IPS-18a (cell line): ENCODE measurements around the gene ROPN1L.
"Not testable (repeated sequence)": the region's sequence is repeated elsewhere in the genome, so short reads cannot be mapped to it uniquely, and the experiment has no call there.

Experiments
- H3K27ac ChIP-seq: one replicate; pipeline ENCODE4 v1.5.1; 2013; ENCODE audit warnings: low read length
- H3K27me3 ChIP-seq: one replicate; pipeline ENCODE4 v1.6.1; 2013; ENCODE audit warnings: mild to moderate bottlenecking, low read length; ENCODE audit not compliant: control insufficient read depth, insufficient read depth
- H3K36me3 ChIP-seq: one replicate; pipeline ENCODE4 v1.6.1; 2013; ENCODE audit warnings: low read depth, low read length; ENCODE audit not compliant: control insufficient read depth
- H3K4me1 ChIP-seq: one replicate; pipeline ENCODE4 v1.6.1; 2013; ENCODE audit warnings: low read depth, low read length; ENCODE audit not compliant: control insufficient read depth
- H3K4me3 ChIP-seq: one replicate; pipeline ENCODE4 v1.5.1; 2013; ENCODE audit warnings: low read length
- H3K9ac ChIP-seq: one replicate; pipeline ENCODE4 v1.6.1; 2013; ENCODE audit warnings: mild to moderate bottlenecking, low read length, moderate library complexity
- H3K9me3 ChIP-seq: one replicate; pipeline ENCODE4 v1.6.1; 2013; ENCODE audit warnings: low read depth, low read length; ENCODE audit not compliant: control insufficient read depth

The ROPN1L gene

GRCh38 chr5:10485142-10485795 is 43.6 kb downstream of the ROPN1L start:
- Histone ChIP-seq H3K4me3 (no peak overlapping the region), H3K4me1 (peaks cover 18% of the 10 kb centered on the region), H3K9me3 (no peaks in the 10 kb centered on the region), H3K9ac (no peak overlapping the region), H3K27ac (no peak overlapping the region), H3K27me3 (peaks cover 8% of the 10 kb centered on the region), H3K36me3 (no peaks in the 10 kb centered on the region)

DNA sequence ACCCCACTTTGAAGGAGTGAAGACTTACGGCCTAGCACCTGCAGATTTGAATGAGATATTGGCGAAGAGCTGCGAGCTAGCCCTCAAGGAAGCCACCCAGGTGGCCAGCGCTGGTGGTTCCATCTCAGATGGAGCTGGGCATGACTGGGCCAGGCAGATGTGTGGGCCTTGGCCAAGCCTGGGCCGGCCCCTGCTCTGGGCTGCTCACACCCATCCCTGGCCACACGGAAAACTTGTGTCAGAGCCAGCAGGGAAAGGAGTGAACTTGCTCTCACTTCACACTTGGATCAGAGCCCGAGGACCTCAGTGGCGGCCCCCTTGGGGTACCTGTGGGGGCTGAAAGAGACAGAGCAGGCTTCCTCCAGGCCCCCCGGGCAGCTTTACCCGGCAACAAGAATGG is 44.2 kb downstream of the ROPN1L start:
- H3K9ac ChIP-seq = no peak overlapping the region
- peaks cover 16% of the 10 kb centered on the region for H3K4me1 ChIP-seq
- no peak overlapping the region for H3K27ac ChIP-seq

DNA sequence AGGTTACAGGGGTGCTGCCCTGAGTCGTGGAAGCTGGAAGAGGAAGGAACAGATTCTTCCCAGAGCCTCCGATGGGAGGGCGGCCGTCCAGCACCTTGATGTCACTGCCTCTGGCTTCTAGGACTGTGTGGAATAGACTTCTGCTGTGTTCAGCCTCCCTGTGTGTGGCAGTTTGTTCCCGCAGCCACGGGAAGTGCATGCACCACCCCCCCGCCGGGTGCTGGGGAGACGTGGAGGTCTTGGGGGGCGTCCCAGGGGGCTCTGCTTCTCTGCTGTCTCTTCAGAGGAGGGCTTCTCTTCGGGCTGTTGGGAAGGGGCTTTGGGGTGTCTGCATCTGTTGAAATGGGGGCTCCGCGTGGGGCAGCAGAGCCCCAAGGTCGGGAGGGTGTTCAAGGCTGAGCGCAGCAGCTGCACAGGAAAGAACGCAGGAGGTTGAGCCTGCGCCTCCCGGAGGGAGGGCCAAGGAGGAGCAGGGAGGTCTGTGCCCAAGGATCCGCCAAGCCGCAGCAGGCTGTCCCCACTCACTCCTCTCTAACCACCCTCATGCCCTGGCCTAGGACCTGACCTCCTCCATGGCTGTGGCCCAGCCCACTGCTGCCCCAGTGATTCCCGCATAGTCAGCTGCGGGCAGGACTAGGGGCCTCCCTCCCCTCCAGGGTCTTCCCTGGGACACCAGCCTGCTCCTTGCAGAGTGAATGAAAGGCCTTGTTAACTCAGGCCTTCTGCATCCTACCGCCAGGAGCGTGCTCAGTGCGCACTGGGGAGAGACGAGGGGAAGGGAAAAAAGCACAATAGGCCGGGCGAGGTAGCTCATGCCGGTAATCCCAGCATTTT is 45.0 kb downstream of the ROPN1L start:
- Histone ChIP-seq H3K4me3 (no peak overlapping the region), H3K9ac (no peak overlapping the region), H3K27me3 (no peaks in the 10 kb centered on the region), H3K36me3 (no peaks in the 10 kb centered on the region), H3K4me1 (peaks cover 7% of the 10 kb centered on the region), H3K27ac (no peak overlapping the region), H3K9me3 (no peaks in the 10 kb centered on the region)

More for the DNA sequence above, 44.2 kb downstream of the ROPN1L start:
- Histone ChIP-seq H3K9me3 (no peaks in the 10 kb centered on the region), H3K36me3 (no peaks in the 10 kb centered on the region), H3K4me3 (no peak overlapping the region), H3K27me3 (peaks cover 3% of the 10 kb centered on the region)

DNA sequence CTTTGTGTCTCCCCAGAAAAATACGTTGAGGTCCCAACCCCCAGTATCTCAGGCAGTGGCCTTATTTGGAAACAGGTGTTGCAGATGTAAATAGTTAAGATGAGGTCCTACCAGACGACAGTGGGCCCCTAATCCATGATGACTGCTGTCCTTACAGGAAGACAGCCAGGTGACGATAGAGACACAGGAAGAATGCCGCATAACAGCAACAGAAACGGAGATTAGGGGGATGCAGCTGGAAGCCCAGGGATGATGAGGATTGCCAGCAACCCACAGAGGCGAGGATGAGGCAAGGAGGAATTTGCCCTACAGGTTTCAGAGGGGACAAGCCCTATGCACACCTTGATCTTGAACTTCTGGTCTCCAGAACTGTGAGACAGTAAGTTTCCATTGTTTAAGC is 46.5 kb downstream of the ROPN1L start:
- Histone ChIP-seq H3K36me3 (no peaks in the 10 kb centered on the region), H3K4me3 (no peak overlapping the region), H3K9me3 (no peaks in the 10 kb centered on the region), H3K9ac (no peak overlapping the region), H3K4me1 (peaks cover 7% of the 10 kb centered on the region), H3K27ac (no peak overlapping the region), H3K27me3 (no peaks in the 10 kb centered on the region)

DNA sequence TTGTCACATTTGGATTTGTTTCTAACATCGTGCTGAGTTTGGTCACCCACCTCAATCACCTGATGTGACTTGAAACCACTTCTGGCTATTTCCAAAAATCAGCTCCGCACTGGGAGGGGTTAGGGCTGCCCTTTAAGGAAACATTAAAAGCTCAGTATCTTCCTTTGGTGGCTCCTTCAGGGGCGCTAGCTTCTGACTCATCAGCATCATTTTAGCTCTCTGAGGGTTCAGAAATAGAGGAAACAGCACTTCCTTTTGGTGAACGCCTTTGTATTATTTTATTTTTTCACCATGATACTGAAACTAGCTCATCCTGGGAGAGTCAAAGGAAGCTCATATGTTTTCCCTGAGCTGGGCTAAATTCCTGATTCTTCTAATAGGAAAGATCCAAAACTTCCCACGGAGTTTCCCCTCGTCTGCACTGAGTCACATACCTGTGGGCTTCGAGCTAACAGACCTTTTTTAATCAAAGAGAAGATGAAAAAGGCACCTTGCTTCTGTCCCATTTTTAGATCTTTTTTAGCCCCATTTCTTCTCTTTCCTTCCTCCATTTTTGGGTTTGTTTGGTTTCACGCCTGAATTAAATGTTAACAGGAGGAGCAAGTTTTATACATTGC is 48.2 kb downstream of the ROPN1L start:
- no peak overlapping the region for H3K4me3 ChIP-seq
- H3K9ac ChIP-seq = no peak overlapping the region

DNA sequence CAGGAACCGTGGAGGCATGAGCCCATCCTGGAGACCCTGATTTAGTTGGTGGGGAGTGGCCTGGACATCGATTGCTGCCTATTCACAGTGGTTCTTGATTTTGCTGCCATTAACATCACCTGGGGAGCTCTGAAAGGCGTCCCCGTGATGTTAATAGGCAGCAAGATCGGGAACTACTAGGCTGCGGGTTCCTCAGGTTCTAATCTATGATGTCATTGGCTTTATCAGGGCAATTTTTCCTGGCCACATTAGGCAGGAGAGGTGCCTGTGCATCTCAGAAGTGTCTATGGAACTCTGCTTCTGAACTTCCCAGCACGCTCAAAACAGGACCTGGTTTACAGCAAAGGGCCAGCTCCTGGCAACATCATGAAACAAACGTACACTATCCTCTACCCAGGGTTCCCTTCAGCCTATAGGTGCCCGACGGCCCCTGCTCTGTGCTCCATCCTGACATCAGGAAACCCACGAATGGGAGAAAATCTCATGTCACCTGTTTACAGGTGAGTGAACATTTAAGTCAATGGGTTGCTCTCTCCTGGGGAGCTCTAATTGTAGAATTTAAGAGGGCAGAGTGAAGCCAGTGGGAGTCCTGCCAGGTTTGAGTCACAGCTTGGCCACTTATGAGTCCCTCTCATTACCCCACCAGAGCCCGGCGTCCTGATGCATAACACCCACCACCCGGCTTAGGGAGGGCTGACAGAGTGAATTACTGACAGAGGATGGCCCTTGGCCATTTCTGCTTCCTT is 49.4 kb downstream of the ROPN1L start:
- H3K4me1 ChIP-seq = peaks cover 5% of the 10 kb centered on the region
- no peak overlapping the region for H3K9ac ChIP-seq
- H3K27ac ChIP-seq = no peak overlapping the region
- H3K27me3 ChIP-seq = no peaks in the 10 kb centered on the region
- no peak overlapping the region for H3K4me3 ChIP-seq
- no peaks in the 10 kb centered on the region for H3K36me3 ChIP-seq
- H3K9me3 ChIP-seq = no peaks in the 10 kb centered on the region

More for the DNA sequence above, 48.2 kb downstream of the ROPN1L start:
- H3K36me3 ChIP-seq = no peaks in the 10 kb centered on the region
- H3K27me3 ChIP-seq = no peaks in the 10 kb centered on the region
- H3K4me1 ChIP-seq = peaks cover 5% of the 10 kb centered on the region
- no peaks in the 10 kb centered on the region for H3K9me3 ChIP-seq
- no peak overlapping the region for H3K27ac ChIP-seq

DNA sequence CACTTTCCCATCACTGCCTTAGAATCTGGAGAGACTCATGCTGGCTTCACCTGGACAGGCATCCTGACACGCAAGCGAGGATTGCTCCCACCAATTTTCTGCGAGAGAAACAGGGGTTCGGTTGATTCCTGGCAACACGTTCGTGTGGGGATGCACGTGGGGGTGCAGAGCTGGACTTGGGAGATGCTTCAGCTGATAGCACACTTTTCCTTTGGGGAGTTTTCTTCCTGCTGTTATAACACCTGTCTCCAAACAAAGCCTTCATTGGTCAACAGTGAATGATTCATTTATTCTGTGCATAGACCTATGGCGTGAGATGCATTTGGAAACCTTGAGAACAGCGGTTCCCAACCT is 50.0 kb downstream of the ROPN1L start:
- Histone ChIP-seq H3K9ac (no peak overlapping the region), H3K4me1 (peaks cover 5% of the 10 kb centered on the region), H3K4me3 (no peak overlapping the region), H3K27ac (no peak overlapping the region), H3K27me3 (no peaks in the 10 kb centered on the region), H3K36me3 (no peaks in the 10 kb centered on the region), H3K9me3 (no peaks in the 10 kb centered on the region)

DNA sequence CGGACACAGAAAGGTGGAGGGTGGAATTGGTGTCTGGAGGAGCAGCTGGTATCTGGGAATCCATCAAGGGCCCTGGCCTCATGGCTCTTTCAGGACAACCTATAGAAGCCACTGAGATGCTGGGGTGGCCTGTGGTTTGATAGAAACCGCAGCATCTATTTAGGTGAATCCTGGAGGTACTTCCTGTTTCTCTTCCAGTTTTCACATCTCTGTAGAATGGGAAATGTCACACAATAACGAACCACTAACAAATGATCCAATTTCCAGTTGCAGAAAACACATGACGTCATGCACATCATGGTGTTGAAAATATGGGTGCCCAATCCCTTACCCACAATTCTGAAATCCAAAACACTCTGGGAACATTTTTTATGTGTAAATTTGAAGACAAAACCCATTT is 52.2 kb downstream of the ROPN1L start:
- Histone ChIP-seq H3K4me3 (no peak overlapping the region), H3K9ac (no peak overlapping the region), H3K9me3 (no peaks in the 10 kb centered on the region), H3K27me3 (no peaks in the 10 kb centered on the region), H3K4me1 (peaks cover 5% of the 10 kb centered on the region), H3K27ac (no peak overlapping the region), H3K36me3 (no peaks in the 10 kb centered on the region)

GRCh38 chr5:10494497-10494896 is 52.8 kb downstream of the ROPN1L start:
- H3K9ac ChIP-seq, H3K4me1 ChIP-seq, H3K4me3 ChIP-seq, H3K9me3 ChIP-seq, H3K36me3 ChIP-seq, H3K27me3 ChIP-seq, H3K27ac ChIP-seq: not testable (repeated sequence)

DNA sequence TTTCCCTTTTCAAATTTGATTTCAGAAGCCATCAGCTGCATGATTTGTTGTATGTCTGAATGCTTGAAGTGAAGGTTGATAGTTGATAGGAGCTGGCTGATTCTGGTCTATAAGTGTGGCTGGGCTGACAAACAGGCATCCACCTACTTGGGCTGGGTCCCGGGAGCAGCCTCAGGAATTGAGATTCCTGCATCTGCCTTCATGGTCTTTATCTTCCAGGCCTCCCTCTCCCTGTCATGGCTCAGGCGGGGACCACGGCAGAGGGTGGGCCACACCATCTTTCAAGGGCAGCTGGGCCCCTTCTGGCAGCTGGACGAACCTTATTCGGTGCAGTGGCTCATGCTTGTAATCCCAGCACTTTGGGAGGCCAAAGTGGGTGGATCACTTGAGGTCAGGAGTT is 55.9 kb downstream of the ROPN1L start:
- H3K27ac ChIP-seq = no peak overlapping the region
- no peak overlapping the region for H3K4me3 ChIP-seq
- H3K9ac ChIP-seq = no peak overlapping the region
- H3K4me1 ChIP-seq = no peaks in the 10 kb centered on the region
- no peaks in the 10 kb centered on the region for H3K36me3 ChIP-seq
- no peaks in the 10 kb centered on the region for H3K9me3 ChIP-seq
- H3K27me3 ChIP-seq = no peaks in the 10 kb centered on the region

GRCh38 chr5:10498350-10498749 is 56.7 kb downstream of the ROPN1L start:
- Histone ChIP-seq H3K27ac (no peak overlapping the region), H3K9ac (no peak overlapping the region), H3K27me3 (no peaks in the 10 kb centered on the region), H3K9me3 (no peaks in the 10 kb centered on the region), H3K4me3 (no peak overlapping the region), H3K36me3 (no peaks in the 10 kb centered on the region), H3K4me1 (no peaks in the 10 kb centered on the region)
